Choroid plexus epithelial cell (primary cell): ENCODE measurements around the gene BBOX1.
A peak's percentile ranks its signal among the peaks of the same experiment; 100 is the strongest.

Experiments
- DNase-seq: peaks from one replicate; pipeline ENCODE4 v3.0.0-alpha.2; 2010; ENCODE audit warnings: low read depth
- H3K4me3 ChIP-seq: 2 replicates; pipeline ENCODE4 v1.5.1; 2011; ENCODE audit warnings: low read depth, mild to moderate bottlenecking, control low read depth, low read length, moderate library complexity
- CTCF ChIP-seq: conservative IDR thresholded peaks from 2 replicates; pipeline ENCODE4 v1.5.1; 2011; ENCODE audit warnings: low read depth, mild to moderate bottlenecking, control low read depth, inconsistent platforms, low read length, moderate library complexity

Gene BBOX1

GRCh38 chr11:27025957-27026733 lies 14.5 kb upstream of the BBOX1 start:
- no peak for DNase-seq
- TF ChIP-seq CTCF, result no peak
- no peak overlapping the region for H3K4me3 ChIP-seq

- H3K4me3 ChIP-seq, result no peak overlapping the region
- no peak for DNase-seq
- no peak for TF ChIP-seq CTCF
Observed at GRCh38 chr11:27028561-27028965, 12.1 kb upstream of the BBOX1 start.

- no peak overlapping the region for H3K4me3 ChIP-seq
- no peak for DNase-seq
- TF ChIP-seq CTCF, result no peak
Observed at GRCh38 chr11:27029966-27030365, 10.6 kb upstream of the BBOX1 start.

- no peak overlapping the region for H3K4me3 ChIP-seq
- DNase-seq, result no peak
- TF ChIP-seq CTCF, result no peak
Observed at GRCh38 chr11:27031754-27032153, 8.9 kb upstream of the BBOX1 start.

- no peak for DNase-seq
- TF ChIP-seq CTCF, result peak; percentile 34
- H3K4me3 ChIP-seq, result no peak overlapping the region
Observed at GRCh38 chr11:27039873-27040272, 742 bp upstream of the BBOX1 start.

GRCh38 chr11:27041141-27041899 lies 705 bp downstream of the BBOX1 start:
- no peak for TF ChIP-seq CTCF
- no peak for DNase-seq
- H3K4me3 ChIP-seq, result no peak overlapping the region
